ENCODE results near the gene GPC1. TPM values are rescaled to one million over a fixed set of nuclear protein-coding genes. Genes with fewer than 3 reads are reported as not detected.

The GPC1 gene
- total RNA-seq, 1 experiment from 2014 or later, result 32.0 TPM

DNA sequence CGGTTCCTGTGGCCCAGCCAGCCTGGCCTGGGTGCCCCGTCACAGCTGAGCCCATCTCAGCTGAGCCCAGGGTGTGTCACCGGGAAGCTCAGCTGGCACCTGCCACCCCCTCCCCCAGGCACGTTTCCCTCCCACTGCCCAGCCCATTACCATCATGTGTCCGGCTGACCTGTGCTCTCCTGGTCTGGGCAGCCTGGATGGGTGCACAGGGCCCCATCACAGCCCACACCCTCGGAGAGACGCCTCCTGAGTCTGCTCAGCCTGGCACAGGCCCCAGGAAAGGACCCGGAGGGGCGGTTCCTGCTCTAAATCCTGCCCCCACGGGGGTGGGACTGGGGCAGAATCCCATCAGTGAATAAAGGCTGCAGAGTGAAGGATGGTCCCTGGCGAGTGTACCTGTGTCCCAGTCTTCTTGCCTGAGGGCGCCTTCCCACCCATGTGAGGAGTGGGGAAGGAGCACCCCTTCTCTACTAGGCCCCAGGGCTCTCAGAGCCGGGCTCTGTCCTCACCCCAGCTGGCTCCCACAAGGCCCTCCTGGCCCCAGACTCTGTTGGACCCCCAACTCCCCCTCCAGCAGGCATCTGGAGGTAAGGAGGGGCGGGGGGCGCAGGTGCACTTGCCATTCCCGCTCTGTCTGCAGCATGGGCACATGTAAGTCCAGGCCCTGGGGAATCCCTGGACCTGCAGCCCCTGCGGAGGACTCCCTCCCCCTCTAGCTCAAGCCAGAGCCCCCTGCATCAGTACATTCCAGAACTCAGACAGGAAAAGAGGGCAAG lies 21.2 kb downstream of the GPC1 start:
- peaks cover 26% of the 10 kb centered on the region for H3K27me3 ChIP-seq (ENCODE audit: control insufficient read depth, insufficient read depth, low read length)
- H3K36me3 ChIP-seq (replicated peaks; ENCODE audit: control insufficient read depth, insufficient read depth, low read length), result no peaks in the 10 kb centered on the region
- peak; percentile 82 for DNase-seq
- H3K4me3 ChIP-seq (ENCODE audit: insufficient read depth, low read depth, low read length), result peak overlapping the region; percentile 24; the same call in 1 of the 2 replicates

DNA sequence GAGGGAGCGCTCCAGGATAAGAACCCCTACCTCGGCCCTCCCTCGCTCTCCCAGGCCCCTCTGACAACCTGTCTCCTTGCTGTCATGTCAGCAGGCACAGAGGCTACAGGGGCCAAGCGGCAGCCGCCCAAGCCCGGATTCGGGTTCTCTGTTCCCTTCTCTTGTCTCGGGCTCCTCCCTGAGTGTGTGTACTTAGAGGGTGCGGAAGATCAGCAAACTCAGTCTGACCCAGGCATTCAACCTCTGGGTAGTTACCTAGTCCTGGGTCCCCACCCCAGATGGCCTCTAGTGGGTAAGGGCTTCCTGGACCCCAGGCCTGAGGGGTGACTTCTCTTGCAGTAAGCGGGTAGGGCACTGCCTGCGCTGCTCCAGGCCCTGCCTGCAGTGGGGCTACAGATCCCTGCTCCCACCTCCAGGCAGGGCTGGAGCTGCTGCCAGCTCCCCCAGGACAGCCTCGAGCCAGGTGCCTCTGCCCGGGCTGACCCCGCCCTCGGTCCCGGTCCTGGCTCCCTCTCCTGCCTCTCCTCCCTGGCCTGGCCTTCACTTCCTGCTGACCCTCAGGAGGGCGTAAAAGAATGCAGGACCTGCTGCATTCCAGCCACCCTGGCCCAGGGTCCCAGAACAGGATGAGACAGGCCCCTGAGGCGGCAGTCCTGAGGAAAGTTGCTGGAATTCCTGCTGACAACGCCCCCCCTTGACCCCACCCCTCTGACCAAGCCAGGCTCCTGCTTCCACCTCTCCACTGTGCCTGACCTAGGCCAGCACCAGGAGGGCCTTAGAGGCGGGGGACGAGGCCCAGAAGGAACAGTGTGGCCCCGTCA lies 22.0 kb downstream of the GPC1 start:
- H3K27me3 ChIP-seq (ENCODE audit: control insufficient read depth, insufficient read depth, low read length), result peaks cover 26% of the 10 kb centered on the region
- H3K4me3 ChIP-seq (ENCODE audit: insufficient read depth, low read depth, low read length), result no peak overlapping the region
- H3K36me3 ChIP-seq (replicated peaks; ENCODE audit: control insufficient read depth, insufficient read depth, low read length), result no peaks in the 10 kb centered on the region
- peak; percentile 91 for DNase-seq

- no peaks in the 10 kb centered on the region for H3K36me3 ChIP-seq (replicated peaks; ENCODE audit: control insufficient read depth, insufficient read depth, low read length)
- H3K27me3 ChIP-seq (ENCODE audit: control insufficient read depth, insufficient read depth, low read length), result peaks cover 24% of the 10 kb centered on the region
- no peak overlapping the region for H3K4me3 ChIP-seq (ENCODE audit: insufficient read depth, low read depth, low read length)
- no peak for DNase-seq
Observed at GRCh38 chr2:240458044-240458899, 22.8 kb downstream of the GPC1 start.

- DNase-seq, result no peak
- no peak overlapping the region for H3K4me3 ChIP-seq (ENCODE audit: insufficient read depth, low read depth, low read length)
Observed at GRCh38 chr2:240458900-240459391, 23.5 kb downstream of the GPC1 start.

DNA sequence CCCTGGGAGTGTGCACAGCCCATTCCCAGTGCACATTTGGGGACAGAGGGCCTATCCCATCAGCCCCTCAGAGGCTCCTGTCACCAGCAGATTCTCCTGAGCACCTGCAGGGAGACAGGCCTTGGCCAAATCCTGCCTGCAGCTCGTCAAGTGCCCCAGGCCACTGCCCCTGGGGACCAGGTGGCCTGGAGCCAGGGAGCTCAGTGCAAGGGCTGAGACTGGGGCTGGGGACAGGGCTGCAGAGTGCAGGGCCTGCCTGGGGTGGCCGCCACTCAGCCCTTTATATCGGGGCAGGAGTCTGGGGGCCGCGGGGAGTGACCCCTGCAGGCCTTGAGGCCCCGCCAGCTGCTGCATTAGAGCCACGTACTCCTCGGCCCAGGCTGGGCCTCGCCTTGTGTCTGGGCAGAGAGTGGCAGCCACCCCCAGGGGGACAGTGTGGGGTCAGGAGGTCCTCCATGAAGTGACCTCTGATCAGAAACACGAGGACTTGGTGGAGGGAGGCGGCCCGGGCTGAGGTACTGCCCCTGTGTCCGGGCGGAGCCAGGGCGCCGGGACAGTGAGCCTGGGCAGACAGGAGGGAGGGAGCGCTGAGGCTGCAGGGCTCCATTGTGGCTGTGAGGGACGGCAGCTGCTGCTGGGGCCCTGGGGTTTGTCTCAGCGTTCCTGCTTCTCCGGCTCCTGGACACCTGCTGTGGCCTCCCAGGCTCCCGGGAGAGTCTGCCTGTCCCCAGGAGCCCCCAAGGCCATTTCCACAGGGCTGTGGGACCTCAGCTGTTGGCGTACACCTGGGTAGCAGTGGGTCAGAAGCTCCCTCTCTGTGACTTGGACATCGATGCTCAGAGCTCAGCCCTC lies 24.2 kb downstream of the GPC1 start:
- Histone ChIP-seq H3K4me3 (ENCODE audit: insufficient read depth, low read depth, low read length) (no peak overlapping the region), H3K36me3 (replicated peaks; ENCODE audit: control insufficient read depth, insufficient read depth, low read length) (peaks cover 3% of the 10 kb centered on the region), H3K27me3 (ENCODE audit: control insufficient read depth, insufficient read depth, low read length) (peaks cover 14% of the 10 kb centered on the region)
- DNase-seq, result no peak

More at GRCh38 chr2:240458900-240459391, 23.5 kb downstream of the GPC1 start:
- H3K27me3 ChIP-seq (ENCODE audit: control insufficient read depth, insufficient read depth, low read length), result peaks cover 21% of the 10 kb centered on the region
- H3K36me3 ChIP-seq (replicated peaks; ENCODE audit: control insufficient read depth, insufficient read depth, low read length), result peaks cover 1% of the 10 kb centered on the region

- H3K27me3 ChIP-seq (ENCODE audit: control insufficient read depth, insufficient read depth, low read length), result peaks cover 8% of the 10 kb centered on the region
- no peak for DNase-seq
- H3K4me3 ChIP-seq (ENCODE audit: insufficient read depth, low read depth, low read length), result no peak overlapping the region
- H3K36me3 ChIP-seq (replicated peaks; ENCODE audit: control insufficient read depth, insufficient read depth, low read length), result peaks cover 3% of the 10 kb centered on the region
Observed at GRCh38 chr2:240460253-240460711, 24.8 kb downstream of the GPC1 start.

GRCh38 chr2:240460781-240461431 lies 25.4 kb downstream of the GPC1 start:
- Histone ChIP-seq H3K36me3 (replicated peaks; ENCODE audit: control insufficient read depth, insufficient read depth, low read length) (peaks cover 3% of the 10 kb centered on the region), H3K27me3 (ENCODE audit: control insufficient read depth, insufficient read depth, low read length) (peaks cover 3% of the 10 kb centered on the region; the same call in 1 of the 2 replicates), H3K4me3 (ENCODE audit: insufficient read depth, low read depth, low read length) (no peak overlapping the region)
- no peak for DNase-seq

GRCh38 chr2:240461471-240462072 lies 26.1 kb downstream of the GPC1 start:
- Histone ChIP-seq H3K4me3 (ENCODE audit: insufficient read depth, low read depth, low read length) (no peak overlapping the region), H3K36me3 (replicated peaks; ENCODE audit: control insufficient read depth, insufficient read depth, low read length) (peaks cover 3% of the 10 kb centered on the region), H3K27me3 (ENCODE audit: control insufficient read depth, insufficient read depth, low read length) (no peaks in the 10 kb centered on the region)
- DNase-seq, result no peak

GRCh38 chr2:240462073-240462706 lies 26.7 kb downstream of the GPC1 start:
- H3K27me3 ChIP-seq (ENCODE audit: control insufficient read depth, insufficient read depth, low read length), result no peaks in the 10 kb centered on the region
- no peak for DNase-seq
- H3K4me3 ChIP-seq (ENCODE audit: insufficient read depth, low read depth, low read length), result no peak overlapping the region
- peaks cover 3% of the 10 kb centered on the region for H3K36me3 ChIP-seq (replicated peaks; ENCODE audit: control insufficient read depth, insufficient read depth, low read length)

DNA sequence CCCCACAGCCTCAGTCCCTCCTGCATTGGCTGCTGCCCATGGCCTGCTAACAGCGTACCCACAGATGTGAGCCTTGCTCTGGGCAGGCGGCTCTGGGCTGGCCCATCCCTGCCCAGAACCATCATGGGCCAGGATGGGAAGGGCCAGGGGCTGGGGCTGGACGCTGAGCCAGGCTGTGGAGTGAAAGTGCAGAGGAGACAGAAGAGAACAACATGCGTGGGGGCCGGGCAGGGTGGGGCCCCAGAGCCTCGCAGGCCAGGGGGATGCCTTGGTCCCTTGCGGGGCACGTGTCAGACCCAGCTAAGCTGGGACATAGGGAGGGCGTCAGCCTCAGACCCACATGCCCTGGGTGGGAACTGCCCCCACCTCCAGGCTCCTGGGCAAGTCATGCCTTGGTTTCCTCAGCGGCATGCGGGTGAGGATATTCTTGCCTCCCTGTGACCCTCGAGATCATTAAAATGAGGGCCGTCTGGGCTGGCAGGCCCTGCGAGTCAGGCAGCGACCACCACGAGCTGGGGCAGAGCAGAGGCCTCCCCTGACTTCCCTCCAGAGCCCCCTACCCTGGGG lies 27.3 kb downstream of the GPC1 start:
- DNase-seq, result peak; percentile 47
- Histone ChIP-seq H3K36me3 (replicated peaks; ENCODE audit: control insufficient read depth, insufficient read depth, low read length) (peaks cover 3% of the 10 kb centered on the region), H3K4me3 (ENCODE audit: insufficient read depth, low read depth, low read length) (no peak overlapping the region), H3K27me3 (ENCODE audit: control insufficient read depth, insufficient read depth, low read length) (no peaks in the 10 kb centered on the region)

- Histone ChIP-seq H3K36me3 (replicated peaks; ENCODE audit: control insufficient read depth, insufficient read depth, low read length) (peaks cover 3% of the 10 kb centered on the region), H3K4me3 (ENCODE audit: insufficient read depth, low read depth, low read length) (no peak overlapping the region), H3K27me3 (ENCODE audit: control insufficient read depth, insufficient read depth, low read length) (no peaks in the 10 kb centered on the region)
- no peak for DNase-seq
Observed at GRCh38 chr2:240463274-240463865, 27.9 kb downstream of the GPC1 start.

All from H7 (cell line).